SK-N-SH (cell line): ENCODE data around the gene DNAH6.

Source experiments
- CTCF ChIP-seq: fragments of 200-600 bp; sonication (generic); IDR thresholded peaks from 2 replicates; pipeline ENCODE4 v1.6.1; 2017; ENCODE audit warnings: antibody characterized with exemption, mild to moderate bottlenecking, moderate library complexity
- FOXJ3 ChIP-seq: sonication (generic); formaldehyde crosslinking; IDR thresholded peaks from 2 replicates; pipeline ENCODE4 v1.5.1; 2020; ENCODE audit warnings: mild to moderate bottlenecking, missing genetic modification reagents
- JUND ChIP-seq: IDR thresholded peaks from 2 replicates; pipeline ENCODE4 v1.4.0; 2012
- MAX ChIP-seq: IDR thresholded peaks from 2 replicates; pipeline ENCODE4 v1.4.0; 2012; ENCODE audit warnings: low read depth
- NRF1 ChIP-seq: IDR thresholded peaks from 2 replicates; pipeline ENCODE4 v1.6.1; 2012; ENCODE audit warnings: low read depth, mild to moderate bottlenecking, low read length
- PBX3 ChIP-seq: IDR thresholded peaks from 2 replicates; pipeline ENCODE4; 2012
- POLR2AphosphoS5 ChIP-seq: IDR thresholded peaks from 2 replicates; pipeline ENCODE4 v1.6.1; 2012; ENCODE audit warnings: low read depth, low read length
- RFX5 ChIP-seq: IDR thresholded peaks from 2 replicates; pipeline ENCODE4 v1.6.1; 2012; ENCODE audit warnings: mild to moderate bottlenecking, improper control_type of control experiment, low read length
- TAF1 ChIP-seq: IDR thresholded peaks from 2 replicates; pipeline ENCODE4 v1.6.1; 2012; ENCODE audit warnings: low read depth, mild to moderate bottlenecking, low read length, moderate library complexity, borderline replicate concordance
- TCF12 ChIP-seq: IDR thresholded peaks from 2 replicates; pipeline ENCODE4 v1.4.0; 2012
- YY1 ChIP-seq: IDR thresholded peaks from 2 replicates; pipeline ENCODE4 v1.4.0; 2012; ENCODE audit warnings: low read depth, mild to moderate bottlenecking

GRCh38 chr2:84631047-84631446 is 114.7 kb downstream of the DNAH6 start:
- TF ChIP-seq TCF12 (no peak), PBX3 (no peak), MAX (no peak), YY1 (no peak), TAF1 (no peak), CTCF (peak; percentile 75), JUND (no peak), POLR2AphosphoS5 (no peak), NRF1 (no peak), FOXJ3 (CRISPR knock-in tag) (no peak), RFX5 (no peak)
